HEK293 (cell line): ENCODE data around the gene ABHD13.

ENCODE experiments used
- CTCF ChIA-PET: fragments of 350-600 bp; formaldehyde crosslinking; extraction: SDS; loops from one replicate; lab custom pipeline; 2021; ENCODE audit warnings: antibody characterized with exemption; lab: Yijun Ruan, JAX
- POLR2A ChIA-PET: fragments of 300-600 bp; formaldehyde crosslinking; extraction: SDS; loops from one replicate; lab custom pipeline; 2020; ENCODE audit warnings: antibody characterized with exemption, inconsistent platforms; lab: Yijun Ruan, JAX
- H3K27ac ChIP-seq: fragments of 200-500 bp; sonication (Bioruptor generic); 2 replicates; pipeline ENCODE4 v1.5.1; 2014; ENCODE audit warnings: low read depth, low read length, control low read depth, inconsistent platforms; ENCODE audit errors: extremely low read depth
- H3K36me3 ChIP-seq, 2 experiments: fragments of 200-500 bp in 1 of 2; sonication (Bioruptor generic) in 1 of 2; 1 replicate in 1 of 2; 2 replicates in 1 of 2; pipeline ENCODE4 v1.5.1; 2014 to 2017; ENCODE audit warnings: inconsistent platforms in 2 of 2, low read length in 2 of 2; ENCODE audit not compliant: control insufficient read depth in 2 of 2, insufficient read depth in 1 of 2
- H3K4me1 ChIP-seq: fragments of 200-500 bp; sonication (Bioruptor generic); 2 replicates; pipeline ENCODE4 v1.5.1; 2014; ENCODE audit warnings: mild to moderate bottlenecking, low read length, inconsistent platforms; ENCODE audit not compliant: control insufficient read depth, insufficient read depth
- H3K4me3 ChIP-seq: 2 replicates; pipeline ENCODE4 v1.5.1; 2011; ENCODE audit warnings: low read depth, mild to moderate bottlenecking, control low read depth, low read length, moderate library complexity
- H3K9me3 ChIP-seq: fragments of 200-500 bp; sonication (Bioruptor generic); 2 replicates; pipeline ENCODE4 v1.5.1; 2014; ENCODE audit warnings: low read depth, low read length, inconsistent platforms; ENCODE audit not compliant: control insufficient read depth, insufficient read depth
- GLIS2 ChIP-seq: fragments of 450-650 bp; formaldehyde crosslinking; IDR thresholded peaks from 2 replicates; pipeline ENCODE4 v1.5.1; 2016; ENCODE audit warnings: missing biosample characterization, missing genetic modification characterization
- HOXC10 ChIP-seq: sonication (generic); formaldehyde crosslinking; IDR thresholded peaks from 2 replicates; pipeline ENCODE4 v1.8.1; 2023; ENCODE audit warnings: mild to moderate bottlenecking, missing genetic modification reagents
- MYNN ChIP-seq: fragments of 450-650 bp; formaldehyde crosslinking; IDR thresholded peaks from 2 replicates; pipeline ENCODE4 v1.5.1; 2016; ENCODE audit warnings: missing biosample characterization, missing genetic modification characterization, borderline replicate concordance
- RBAK ChIP-seq: fragments of 450-650 bp; formaldehyde crosslinking; IDR thresholded peaks from 2 replicates; pipeline ENCODE4 v1.5.1; 2016; ENCODE audit warnings: missing biosample characterization, missing genetic modification characterization
- WT1 ChIP-seq: fragments of 450-650 bp; formaldehyde crosslinking; IDR thresholded peaks from 2 replicates; pipeline ENCODE4 v1.5.1; 2016; ENCODE audit warnings: missing biosample characterization, missing genetic modification characterization
- ZBTB7A ChIP-seq: fragments of 450-650 bp; formaldehyde crosslinking; IDR thresholded peaks from 2 replicates; pipeline ENCODE4 v1.5.1; 2016; ENCODE audit warnings: low read depth, missing biosample characterization, missing genetic modification characterization
- ZFHX2 ChIP-seq: fragments of 450-650 bp; formaldehyde crosslinking; conservative IDR thresholded peaks from 2 replicates; pipeline ENCODE4 v1.5.1; 2016; ENCODE audit warnings: missing biosample characterization, missing genetic modification characterization
- ZNF133 ChIP-seq: fragments of 450-650 bp; formaldehyde crosslinking; IDR thresholded peaks from 2 replicates; pipeline ENCODE4 v1.5.1; 2016; ENCODE audit warnings: missing biosample characterization, missing genetic modification characterization
- ZNF23 ChIP-seq: fragments of 450-650 bp; formaldehyde crosslinking; IDR thresholded peaks from 2 replicates; pipeline ENCODE4 v1.5.1; 2016; ENCODE audit warnings: missing biosample characterization, missing genetic modification characterization, borderline replicate concordance
- ZNF239 ChIP-seq: fragments of 450-650 bp; formaldehyde crosslinking; IDR thresholded peaks from 2 replicates; pipeline ENCODE4 v1.5.1; 2016; ENCODE audit warnings: missing biosample characterization, missing genetic modification characterization
- ZNF350 ChIP-seq: fragments of 450-650 bp; formaldehyde crosslinking; IDR thresholded peaks from 2 replicates; pipeline ENCODE4 v1.5.0; 2017; ENCODE audit warnings: missing biosample characterization, mild to moderate bottlenecking, missing genetic modification characterization
- ZNF501 ChIP-seq: fragments of 450-650 bp; formaldehyde crosslinking; IDR thresholded peaks from 2 replicates; pipeline ENCODE4 v1.5.1; 2016; ENCODE audit warnings: missing biosample characterization, missing genetic modification characterization
- ZNF658 ChIP-seq: fragments of 450-650 bp; formaldehyde crosslinking; IDR thresholded peaks from 2 replicates; pipeline ENCODE4; 2016; ENCODE audit warnings: missing biosample characterization, missing genetic modification characterization
- ZNF660 ChIP-seq: fragments of 450-650 bp; IDR thresholded peaks from 2 replicates; pipeline ENCODE4 v1.5.1; 2018; ENCODE audit warnings: missing biosample characterization, mild to moderate bottlenecking, missing genetic modification characterization
- ZNF664 ChIP-seq: fragments of 450-650 bp; formaldehyde crosslinking; IDR thresholded peaks from 2 replicates; pipeline ENCODE4 v1.5.1; 2016; ENCODE audit warnings: missing biosample characterization, missing genetic modification characterization
- ZNF792 ChIP-seq: fragments of 450-650 bp; formaldehyde crosslinking; IDR thresholded peaks from 2 replicates; pipeline ENCODE4 v1.5.1; 2016; ENCODE audit warnings: missing biosample characterization, missing genetic modification characterization
- ZNF843 ChIP-seq: fragments of 450-650 bp; formaldehyde crosslinking; IDR thresholded peaks from 2 replicates; pipeline ENCODE4 v1.5.1; 2016; ENCODE audit warnings: missing biosample characterization, missing genetic modification characterization
- TF ChIP-seq, protein P1 (sequence below): fragments of 450-650 bp; formaldehyde crosslinking; IDR thresholded peaks from 2 replicates; pipeline ENCODE4 v1.5.1; 2016; ENCODE audit warnings: missing biosample characterization, missing genetic modification characterization
- TF ChIP-seq, protein P2 (sequence below): fragments of 450-650 bp; formaldehyde crosslinking; IDR thresholded peaks from 2 replicates; pipeline ENCODE4; 2016; ENCODE audit warnings: missing biosample characterization, missing genetic modification characterization
- TF ChIP-seq, protein P3 (sequence below): fragments of 450-650 bp; formaldehyde crosslinking; conservative IDR thresholded peaks from 2 replicates; pipeline ENCODE4 v1.5.1; 2016; ENCODE audit warnings: low read depth, missing biosample characterization, missing genetic modification characterization

Gene ABHD13

DNA sequence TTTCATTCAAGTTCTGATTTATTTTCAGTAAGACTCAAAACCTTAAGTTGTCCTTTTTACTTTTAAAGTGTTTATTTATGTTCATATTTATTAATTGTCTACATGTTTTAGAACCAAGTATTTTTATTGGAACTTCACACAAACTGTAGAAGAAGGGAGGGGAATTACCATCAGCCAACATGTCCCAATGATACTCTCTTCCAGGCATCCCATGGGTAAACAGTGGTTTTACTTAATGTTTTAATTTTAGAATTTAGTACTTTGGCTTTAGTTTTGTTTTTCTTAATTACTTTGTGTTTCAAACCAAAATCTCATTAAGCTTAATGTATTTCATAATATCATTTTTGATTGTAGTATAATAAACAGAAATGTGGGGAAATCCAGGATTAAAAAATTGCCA is 56.5 kb downstream of the ABHD13 start:
- Histone ChIP-seq H3K36me3 (no peaks in the 10 kb centered on the region), H3K4me1 (no peaks in the 10 kb centered on the region), H3K9me3 (no peaks in the 10 kb centered on the region), H3K27ac (no peak overlapping the region), H3K4me3 (no peak overlapping the region)
- CTCF ChIA-PET = no interaction called here
- TF ChIP-seq MYNN (tag by site-specific recombination) (no peak), ZNF792 (tag by site-specific recombination) (no peak), ZNF658 (tag by site-specific recombination) (no peak), ZNF350 (tag by site-specific recombination) (no peak), ZNF843 (no peak)
- TF ChIP-seq, protein P1, sequence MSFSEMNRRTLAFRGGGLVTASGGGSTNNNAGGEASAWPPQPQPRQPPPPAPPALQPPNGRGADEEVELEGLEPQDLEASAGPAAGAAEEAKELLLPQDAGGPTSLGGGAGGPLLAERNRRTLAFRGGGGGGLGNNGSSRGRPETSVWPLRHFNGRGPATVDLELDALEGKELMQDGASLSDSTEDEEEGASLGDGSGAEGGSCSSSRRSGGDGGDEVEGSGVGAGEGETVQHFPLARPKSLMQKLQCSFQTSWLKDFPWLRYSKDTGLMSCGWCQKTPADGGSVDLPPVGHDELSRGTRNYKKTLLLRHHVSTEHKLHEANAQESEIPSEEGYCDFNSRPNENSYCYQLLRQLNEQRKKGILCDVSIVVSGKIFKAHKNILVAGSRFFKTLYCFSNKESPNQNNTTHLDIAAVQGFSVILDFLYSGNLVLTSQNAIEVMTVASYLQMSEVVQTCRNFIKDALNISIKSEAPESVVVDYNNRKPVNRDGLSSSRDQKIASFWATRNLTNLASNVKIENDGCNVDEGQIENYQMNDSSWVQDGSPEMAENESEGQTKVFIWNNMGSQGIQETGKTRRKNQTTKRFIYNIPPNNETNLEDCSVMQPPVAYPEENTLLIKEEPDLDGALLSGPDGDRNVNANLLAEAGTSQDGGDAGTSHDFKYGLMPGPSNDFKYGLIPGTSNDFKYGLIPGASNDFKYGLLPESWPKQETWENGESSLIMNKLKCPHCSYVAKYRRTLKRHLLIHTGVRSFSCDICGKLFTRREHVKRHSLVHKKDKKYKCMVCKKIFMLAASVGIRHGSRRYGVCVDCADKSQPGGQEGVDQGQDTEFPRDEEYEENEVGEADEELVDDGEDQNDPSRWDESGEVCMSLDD (tag by site-specific recombination) = no peak
- TF ChIP-seq, all 188 proteins: peak for 0
- POLR2A ChIA-PET = no interaction called here

DNA sequence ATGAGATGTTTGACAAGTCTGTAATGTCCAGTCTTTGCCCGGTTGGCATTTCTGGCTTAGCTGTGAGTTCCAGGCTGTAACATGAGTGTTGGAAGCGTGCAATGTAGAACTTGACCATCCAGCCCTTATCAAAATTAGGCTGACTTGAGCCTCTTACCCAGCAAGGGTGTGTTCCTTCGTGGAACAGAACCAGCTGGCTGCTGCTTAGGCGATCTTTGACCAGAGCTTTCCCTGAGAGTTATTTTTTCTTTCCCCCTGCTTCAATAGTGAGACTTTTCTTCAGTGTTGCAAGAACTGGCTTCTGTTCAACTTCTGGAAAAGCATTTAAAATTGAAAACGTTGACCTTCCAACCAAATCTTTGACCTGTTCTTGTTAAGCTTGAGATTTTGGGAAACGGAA is 57.9 kb downstream of the ABHD13 start:
- Histone ChIP-seq H3K36me3 (no peaks in the 10 kb centered on the region), H3K27ac (no peak overlapping the region), H3K9me3 (no peaks in the 10 kb centered on the region), H3K4me1 (no peaks in the 10 kb centered on the region), H3K4me3 (no peak overlapping the region)
- POLR2A ChIA-PET = no interaction called here
- TF ChIP-seq WT1 (tag by site-specific recombination) (no peak), ZNF23 (tag by site-specific recombination) (no peak), GLIS2 (tag by site-specific recombination) (no peak), ZNF660 (tag by site-specific recombination) (no peak), ZNF664 (tag by site-specific recombination) (no peak), HOXC10 (CRISPR knock-in tag) (no peak), ZBTB7A (tag by site-specific recombination) (no peak), ZNF658 (tag by site-specific recombination) (no peak), ZNF501 (tag by site-specific recombination) (no peak), ZFHX2 (tag by site-specific recombination) (no peak), ZNF133 (tag by site-specific recombination) (no peak), RBAK (tag by site-specific recombination) (no peak), ZNF239 (no peak)
- TF ChIP-seq, protein P2, sequence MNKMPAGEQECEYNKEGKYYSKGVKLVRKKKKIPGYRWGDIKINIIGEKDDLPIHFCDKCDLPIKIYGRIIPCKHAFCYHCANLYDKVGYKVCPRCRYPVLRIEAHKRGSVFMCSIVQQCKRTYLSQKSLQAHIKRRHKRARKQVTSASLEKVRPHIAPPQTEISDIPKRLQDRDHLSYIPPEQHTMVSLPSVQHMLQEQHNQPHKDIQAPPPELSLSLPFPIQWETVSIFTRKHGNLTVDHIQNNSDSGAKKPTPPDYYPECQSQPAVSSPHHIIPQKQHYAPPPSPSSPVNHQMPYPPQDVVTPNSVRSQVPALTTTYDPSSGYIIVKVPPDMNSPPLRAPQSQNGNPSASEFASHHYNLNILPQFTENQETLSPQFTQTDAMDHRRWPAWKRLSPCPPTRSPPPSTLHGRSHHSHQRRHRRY (tag by site-specific recombination) = no peak
- TF ChIP-seq, protein P3, sequence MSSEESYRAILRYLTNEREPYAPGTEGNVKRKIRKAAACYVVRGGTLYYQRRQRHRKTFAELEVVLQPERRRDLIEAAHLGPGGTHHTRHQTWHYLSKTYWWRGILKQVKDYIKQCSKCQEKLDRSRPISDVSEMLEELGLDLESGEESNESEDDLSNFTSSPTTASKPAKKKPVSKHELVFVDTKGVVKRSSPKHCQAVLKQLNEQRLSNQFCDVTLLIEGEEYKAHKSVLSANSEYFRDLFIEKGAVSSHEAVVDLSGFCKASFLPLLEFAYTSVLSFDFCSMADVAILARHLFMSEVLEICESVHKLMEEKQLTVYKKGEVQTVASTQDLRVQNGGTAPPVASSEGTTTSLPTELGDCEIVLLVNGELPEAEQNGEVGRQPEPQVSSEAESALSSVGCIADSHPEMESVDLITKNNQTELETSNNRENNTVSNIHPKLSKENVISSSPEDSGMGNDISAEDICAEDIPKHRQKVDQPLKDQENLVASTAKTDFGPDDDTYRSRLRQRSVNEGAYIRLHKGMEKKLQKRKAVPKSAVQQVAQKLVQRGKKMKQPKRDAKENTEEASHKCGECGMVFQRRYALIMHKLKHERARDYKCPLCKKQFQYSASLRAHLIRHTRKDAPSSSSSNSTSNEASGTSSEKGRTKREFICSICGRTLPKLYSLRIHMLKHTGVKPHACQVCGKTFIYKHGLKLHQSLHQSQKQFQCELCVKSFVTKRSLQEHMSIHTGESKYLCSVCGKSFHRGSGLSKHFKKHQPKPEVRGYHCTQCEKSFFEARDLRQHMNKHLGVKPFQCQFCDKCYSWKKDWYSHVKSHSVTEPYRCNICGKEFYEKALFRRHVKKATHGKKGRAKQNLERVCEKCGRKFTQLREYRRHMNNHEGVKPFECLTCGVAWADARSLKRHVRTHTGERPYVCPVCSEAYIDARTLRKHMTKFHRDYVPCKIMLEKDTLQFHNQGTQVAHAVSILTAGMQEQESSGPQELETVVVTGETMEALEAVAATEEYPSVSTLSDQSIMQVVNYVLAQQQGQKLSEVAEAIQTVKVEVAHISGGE (tag by site-specific recombination) = no peak
- CTCF ChIA-PET = no interaction called here
